ENCODE measurements around the gene ARSB. TPM values are rescaled to one million over a fixed set of nuclear protein-coding genes. Genes with fewer than 3 reads are reported as not detected.

ARSB gene
- total and polyA plus RNA-seq, 10 of the 15 experiments (the other 5 are each of a cell fraction or from before 2014, with no cell fraction given): 1.2 to 8.2 (median 6.1) TPM

GRCh38 chr5:78985116-78985724 lies at the start of gene ARSB (continued):
- TF ChIP-seq SPI1 (IDR thresholded peaks at IDR 0.05; ENCODE audit: borderline replicate concordance, insufficient read depth, low read depth, low read length) (peak; percentile 93), RAD21 (IDR thresholded peaks at IDR 0.05; ENCODE audit: insufficient read depth, low read depth, low read length) (no peak), CEBPZ (IDR thresholded peaks at IDR 0.05; ENCODE audit: low read depth, low read length) (no peak), RAD51 (IDR thresholded peaks at IDR 0.05) (no peak), MYC (IDR thresholded peaks at IDR 0.05; ENCODE audit: insufficient read depth, insufficient read length, insufficient replicate concordance, low read length, severe bottlenecking) (peak; percentile 3), ETV6 (conservative IDR thresholded peaks at IDR 0.05 in 1 of 2, IDR thresholded peaks at IDR 0.05 in 1 of 2; ENCODE audit: borderline replicate concordance in 1 of 2, low read depth in 1 of 2) (no peak; a peak in 1 of 4 replicates), CEBPB (IDR thresholded peaks at IDR 0.05; ENCODE audit: borderline replicate concordance in 1 of 2, low read depth in 2 of 2, low read length in 2 of 2) (no peak), ZNF207 (IDR thresholded peaks at IDR 0.05; ENCODE audit: borderline replicate concordance) (no peak), LARP7 (IDR thresholded peaks at IDR 0.05) (peak; percentile 96), TAF1 (IDR thresholded peaks at IDR 0.05; ENCODE audit: borderline replicate concordance, low read depth, low read length) (0 out of 2 replicates have a peak, but pooled peaks have one; percentile 51), RB1 (IDR thresholded peaks at IDR 0.05; ENCODE audit: borderline replicate concordance) (peak; percentile 47; the same call in 1 of the 2 replicates), IKZF1 (conservative IDR thresholded peaks at IDR 0.05) (peak; percentile 19), ZNF592 (IDR thresholded peaks at IDR 0.05) (0 out of 2 replicates have a peak, but pooled peaks have one; percentile 39), DPF2 (IDR thresholded peaks at IDR 0.05) (peak; percentile 85), MEF2A (IDR thresholded peaks at IDR 0.05; ENCODE audit: insufficient read depth, low read depth, low read length) (no peak), ZBED1 (IDR thresholded peaks at IDR 0.05; ENCODE audit: borderline replicate concordance) (no peak), ZNF687 (IDR thresholded peaks at IDR 0.05) (no peak), KDM1A (IDR thresholded peaks at IDR 0.05; ENCODE audit: borderline replicate concordance) (no peak)

Measured in GM12878 (cell line).